Erythroblast (primary cell): Measurements from ENCODE around the gene IFT80.

ENCODE experiments used
- GATA1 ChIP-seq: IDR thresholded peaks from 2 replicates; pipeline ENCODE4 v1.6.1; 2011; ENCODE audit warnings: low read depth, mild to moderate bottlenecking, control low read depth, low read length, moderate library complexity
- POLR2A ChIP-seq: IDR thresholded peaks from 2 replicates; pipeline ENCODE4 v1.6.1; 2011; ENCODE audit warnings: mild to moderate bottlenecking, low read length

GRCh38 chr3:160224256-160224655 lies 174.8 kb downstream of the IFT80 start:
- TF ChIP-seq POLR2A: no peak
- TF ChIP-seq GATA1: no peak
